Measurements from ENCODE around the gene B4GALNT2.
"Not testable (repeated sequence)": the region's sequence is repeated elsewhere in the genome, so short reads cannot be mapped to it uniquely, and the experiment has no call there.

Gene B4GALNT2

DNA sequence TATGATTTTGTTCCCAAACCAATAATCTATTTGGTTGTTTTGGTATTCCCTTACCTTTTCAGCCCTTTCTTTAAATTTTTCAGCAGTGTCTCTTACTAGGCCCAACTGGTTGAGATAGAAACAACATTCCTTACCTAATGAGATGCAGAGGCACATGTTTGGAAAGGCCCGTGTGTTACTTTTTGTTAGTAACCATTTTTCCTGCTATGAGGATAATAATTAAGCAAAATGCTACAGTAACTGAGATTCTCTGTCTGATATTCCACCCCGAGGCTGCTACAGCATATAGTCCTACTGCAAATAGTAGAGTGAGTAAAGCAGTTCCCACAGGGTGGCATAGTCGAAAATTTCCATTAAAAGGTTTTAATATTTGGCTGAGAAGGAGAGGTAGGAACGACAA is 10.0 kb upstream of the B4GALNT2 start:
- DNase-seq: no peak

DNA sequence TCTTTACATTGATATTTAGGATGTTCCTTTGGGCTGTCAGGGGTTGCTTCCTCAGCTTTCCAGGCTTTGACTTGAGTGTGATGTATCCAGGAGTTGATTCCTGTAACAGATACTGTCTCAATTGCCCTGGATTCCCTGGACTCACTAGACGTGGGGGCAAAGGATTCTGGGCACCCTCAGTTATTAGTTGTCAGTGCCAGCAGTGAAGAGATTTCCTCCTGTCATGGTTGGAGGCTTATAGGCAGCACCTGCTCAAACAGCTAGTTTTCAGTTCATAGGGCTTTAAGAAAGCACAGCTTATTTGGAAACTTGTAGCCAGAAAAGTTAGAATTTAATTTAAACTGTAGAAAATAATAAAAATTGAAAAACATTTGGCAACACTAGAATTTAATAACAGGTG is 9.5 kb upstream of the B4GALNT2 start:
- DNase-seq: no peak

DNA sequence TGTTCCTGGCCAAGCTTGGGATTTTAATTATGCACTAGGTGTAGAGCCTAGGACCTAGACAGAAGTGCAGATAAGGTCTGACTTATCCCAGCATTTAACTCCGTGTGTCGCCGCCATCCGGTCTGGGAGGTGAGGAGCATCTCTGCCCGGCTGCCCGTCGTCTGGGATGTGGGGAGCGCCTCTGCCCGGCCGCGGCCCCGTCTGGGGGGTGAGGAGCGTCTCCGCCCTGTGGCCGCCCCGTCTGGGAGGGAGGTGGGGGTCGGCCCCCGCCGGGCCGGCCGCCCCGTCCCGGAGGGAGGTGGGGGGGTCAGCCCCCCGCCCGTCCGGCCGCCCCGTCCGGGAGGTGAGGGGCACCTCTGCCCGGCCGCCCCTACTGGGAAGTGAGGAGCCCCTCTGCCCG is 7.1 kb upstream of the B4GALNT2 start:
- DNase-seq: no peak

DNA sequence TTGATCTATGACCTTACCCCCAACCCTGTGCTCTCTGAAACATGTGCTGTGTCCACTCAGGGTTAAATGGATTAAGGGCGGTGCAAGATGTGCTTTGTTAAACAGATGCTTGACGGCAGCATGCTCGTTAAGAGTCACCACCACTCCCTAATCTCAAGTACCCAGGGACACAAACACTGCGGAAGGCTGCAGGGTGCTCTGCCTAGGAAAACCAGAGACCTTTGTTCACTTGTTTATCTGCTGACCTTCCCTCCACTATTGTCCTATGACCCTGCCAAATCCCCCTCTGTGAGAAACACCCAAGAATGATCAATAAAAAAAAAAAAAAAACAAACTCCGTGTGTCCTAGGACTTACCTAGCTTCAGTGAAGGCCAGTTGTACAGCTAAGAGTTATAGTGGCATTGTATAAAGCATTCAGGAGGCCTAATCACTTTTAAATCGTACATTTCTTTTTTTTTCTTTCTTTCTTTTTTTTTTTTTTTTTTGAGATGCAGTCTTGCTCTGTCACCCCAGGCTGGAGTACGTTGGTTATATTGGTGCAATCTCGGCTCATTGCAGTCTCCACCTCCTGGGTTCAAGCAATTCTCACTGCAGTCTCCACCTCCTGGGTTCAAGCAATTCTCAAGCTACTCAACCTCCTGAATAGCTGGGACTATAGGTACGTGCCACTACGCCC is 6.2 kb upstream of the B4GALNT2 start:
- not testable (repeated sequence) for DNase-seq

DNA sequence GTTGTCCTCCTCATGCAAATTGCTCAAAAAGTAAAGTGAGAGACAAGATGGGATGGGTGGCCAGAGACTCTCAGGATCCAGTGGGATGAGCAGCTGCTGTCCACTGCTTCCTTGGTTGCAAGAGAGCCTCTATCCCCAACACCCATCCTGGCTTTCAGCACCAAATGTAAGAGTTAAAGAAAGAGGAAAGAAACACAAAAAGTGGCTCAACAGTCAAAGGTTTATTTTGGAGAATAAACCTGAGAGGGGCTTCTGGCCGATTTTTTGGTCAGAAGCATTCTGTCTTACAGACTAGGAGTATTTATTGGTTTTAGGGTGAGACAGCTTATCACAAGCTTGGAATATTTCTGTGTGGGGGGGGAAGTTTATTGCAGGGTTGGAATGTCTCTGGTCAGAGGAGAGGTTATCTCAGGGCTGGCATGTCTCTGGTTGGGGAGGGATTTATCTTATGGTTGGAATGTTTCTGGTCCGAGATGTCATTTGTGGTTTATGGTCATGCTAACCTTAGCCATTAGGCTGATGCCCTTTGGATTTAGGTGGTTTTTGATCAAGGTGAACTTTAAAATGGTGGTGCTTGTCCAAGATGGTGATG is 3.1 kb upstream of the B4GALNT2 start:
- not testable (repeated sequence) for DNase-seq

DNA sequence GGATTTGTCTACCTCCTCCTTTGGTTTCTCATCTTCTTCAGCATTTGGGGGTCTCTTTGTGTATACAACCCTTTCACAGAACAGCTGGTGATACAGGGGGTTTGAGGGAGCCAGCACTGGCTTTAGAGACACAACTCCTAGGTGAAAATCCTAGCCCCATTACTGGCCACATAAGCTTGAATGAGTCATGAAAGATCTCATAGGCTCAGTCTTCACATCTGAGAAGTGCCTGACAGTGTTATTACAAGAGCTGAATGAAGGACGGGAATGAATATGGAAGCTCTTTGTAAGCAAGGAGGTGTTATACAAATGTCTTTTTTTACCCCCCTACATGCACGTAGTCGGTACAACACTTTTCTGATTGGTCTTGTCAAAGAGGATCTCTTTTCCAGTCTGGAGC is 1.7 kb upstream of the B4GALNT2 start:
- no peak for DNase-seq

DNA sequence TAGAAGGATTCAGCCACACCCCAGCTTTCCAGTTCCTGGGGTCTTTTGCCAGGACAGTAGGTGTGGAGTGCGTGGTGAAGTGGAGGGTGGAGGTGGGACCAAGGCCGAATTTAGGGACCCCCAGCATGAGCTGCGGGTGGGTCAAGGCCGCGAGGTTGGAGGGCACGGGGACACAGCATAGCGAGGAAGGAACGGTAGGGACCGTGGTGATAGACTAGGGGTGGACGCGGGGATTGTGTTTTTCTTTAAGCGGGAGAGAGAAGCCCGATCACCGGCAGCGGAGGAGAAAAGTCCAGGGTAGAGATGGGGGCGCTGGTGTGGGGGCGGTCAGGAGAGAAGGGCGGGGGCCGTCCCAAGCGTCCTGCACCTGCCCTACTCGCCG is 261 bp upstream of the B4GALNT2 start:
- DNase-seq: no peak

DNA sequence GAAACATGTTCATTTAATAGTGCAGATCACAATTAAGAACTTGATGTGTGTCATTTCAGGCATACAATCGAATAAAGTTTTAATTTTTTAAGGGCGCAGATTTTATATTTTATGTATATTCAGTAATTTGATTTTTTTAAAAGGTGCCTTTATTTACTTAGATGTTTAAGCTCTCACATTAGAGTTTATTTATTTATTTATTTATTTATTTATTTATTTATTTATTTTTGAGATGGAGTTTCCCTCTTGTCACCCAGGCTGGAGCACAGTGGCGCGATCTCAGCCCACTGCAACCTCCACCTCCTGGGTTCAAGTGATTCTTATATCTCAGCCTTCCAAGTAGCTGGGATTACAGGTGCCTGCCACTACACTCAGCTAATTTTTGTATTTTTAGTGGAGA is 3.8 kb downstream of the B4GALNT2 start:
- DNase-seq: no peak

DNA sequence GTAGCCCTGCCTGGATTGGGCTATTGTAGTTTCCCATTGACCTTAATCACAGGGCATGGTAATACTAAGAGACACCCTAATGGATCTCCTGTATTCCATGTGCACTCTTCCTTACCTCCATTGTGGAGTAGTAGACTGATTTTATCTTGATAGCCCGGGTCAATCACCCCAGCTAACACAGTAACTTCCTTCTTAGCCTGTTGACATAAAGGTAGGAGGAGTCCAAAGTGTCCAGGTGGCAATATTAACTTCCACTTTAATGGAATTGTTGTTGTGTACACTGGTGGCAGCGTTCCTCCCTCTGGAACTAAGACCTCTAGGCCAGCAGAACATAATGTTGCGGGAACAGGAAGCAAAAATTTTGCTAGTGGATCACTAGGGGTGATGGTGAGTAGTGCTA is 13.1 kb downstream of the B4GALNT2 start:
- DNase-seq: not testable (repeated sequence)

DNA sequence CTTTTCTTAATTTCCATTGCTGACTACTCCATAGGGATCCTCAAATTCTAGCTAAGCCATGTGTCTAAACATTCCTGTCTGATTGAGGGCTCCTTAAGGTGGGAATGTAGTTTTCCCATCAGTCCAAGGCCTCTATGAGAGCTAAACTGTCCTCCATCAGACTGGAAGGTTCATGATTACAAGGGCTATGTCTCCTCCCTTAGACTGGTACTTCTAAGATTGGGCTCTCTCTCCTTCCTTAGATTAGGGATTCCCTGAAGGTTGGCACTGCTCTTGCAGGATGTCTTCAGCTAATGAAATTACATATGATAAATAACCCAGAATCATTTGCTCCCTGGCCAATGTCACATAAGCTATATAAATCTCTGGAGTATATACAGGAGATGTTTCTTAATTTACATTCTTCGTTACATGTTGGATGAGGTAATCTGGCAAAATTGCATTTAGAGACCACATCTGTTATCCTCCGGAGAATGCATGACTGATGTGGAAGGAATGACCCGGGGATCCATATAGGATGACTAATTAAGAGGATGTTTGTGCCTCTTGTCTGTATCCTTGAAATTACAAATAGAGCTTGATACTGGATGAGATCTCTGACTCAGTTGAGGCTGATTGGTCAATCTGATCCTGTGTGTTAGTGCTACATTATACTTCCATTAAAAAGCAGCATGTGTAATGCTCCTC is 14.2 kb downstream of the B4GALNT2 start:
- no peak for DNase-seq

DNA sequence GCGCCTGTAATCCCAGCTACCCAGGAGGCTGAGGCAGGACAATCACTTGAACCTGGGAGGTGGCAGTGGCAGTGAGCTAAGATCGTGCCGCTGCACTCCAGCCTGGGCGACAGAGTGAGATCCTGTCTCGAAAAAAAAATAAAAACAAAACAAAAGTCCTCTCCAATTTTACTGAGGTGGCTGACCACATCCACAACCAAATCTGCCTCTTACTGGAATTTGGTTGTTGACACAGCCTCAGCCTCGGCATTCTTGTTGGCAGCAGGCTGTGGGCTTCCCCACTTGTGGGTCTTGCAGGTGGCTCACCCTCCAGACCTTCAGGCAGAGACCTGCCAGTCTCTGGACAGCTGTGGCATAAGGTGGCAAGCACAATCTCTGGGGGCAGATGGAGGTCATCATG is 15.6 kb downstream of the B4GALNT2 start:
- DNase-seq: no peak

DNA sequence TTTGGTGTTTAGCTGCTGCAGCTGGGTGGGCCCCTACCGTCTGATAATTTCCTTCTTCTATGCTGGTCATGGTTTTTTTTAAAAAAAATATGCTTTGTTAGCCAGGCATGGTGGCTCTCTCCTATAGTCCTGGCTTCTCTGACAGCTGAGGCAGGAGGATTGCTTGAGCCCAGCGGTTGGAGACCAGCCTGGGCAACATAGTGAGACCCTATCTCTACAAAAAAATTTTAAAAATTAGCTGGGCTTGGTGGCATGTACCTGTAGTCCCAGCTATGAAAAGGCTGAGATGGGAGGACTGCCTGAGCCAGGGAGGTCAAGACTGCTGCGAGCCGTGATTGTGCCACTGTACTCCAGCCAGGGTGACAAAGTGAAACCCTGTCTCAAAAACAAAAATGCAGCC is 19.4 kb downstream of the B4GALNT2 start:
- DNase-seq: no peak

DNA sequence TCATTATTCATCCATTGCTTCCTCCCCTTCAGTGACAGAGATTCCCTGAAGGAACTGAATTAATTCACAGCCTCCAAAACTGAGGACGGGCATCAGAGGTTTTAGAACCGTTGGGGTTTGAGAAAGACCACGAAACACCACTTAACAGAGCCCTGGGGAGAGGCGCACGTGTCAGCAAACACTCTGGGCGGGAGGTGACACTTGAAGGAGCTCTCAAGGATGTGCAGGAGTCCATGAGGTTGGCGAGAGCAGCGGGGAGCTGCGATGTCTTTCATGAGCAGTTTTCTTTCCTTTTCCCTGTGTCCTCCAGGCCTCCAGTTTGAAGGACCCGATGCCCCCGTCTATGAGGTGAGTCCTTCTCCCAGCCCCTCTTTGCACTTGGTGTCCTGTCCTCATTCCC is 23.7 kb downstream of the B4GALNT2 start:
- no peak for DNase-seq

DNA sequence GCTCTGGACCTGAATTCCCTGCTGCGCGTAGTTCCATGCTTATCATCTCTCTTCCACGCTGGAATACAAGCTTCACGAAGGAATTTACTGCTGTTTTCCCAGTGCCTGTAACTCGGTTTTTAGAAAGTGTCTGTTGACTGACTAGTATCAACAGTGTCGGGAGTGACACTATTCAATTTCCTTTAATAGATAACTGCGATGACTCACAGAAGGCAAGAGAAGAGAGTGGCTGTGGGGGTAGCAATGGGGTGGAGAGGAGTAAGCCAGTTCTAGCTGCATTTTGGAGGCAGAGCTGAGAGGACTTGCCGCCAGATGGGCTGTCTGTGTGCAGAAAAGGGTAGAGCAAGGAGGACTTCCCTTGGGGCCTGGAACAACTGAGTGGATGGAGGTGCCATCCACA is 25.2 kb downstream of the B4GALNT2 start:
- no peak for DNase-seq

DNA sequence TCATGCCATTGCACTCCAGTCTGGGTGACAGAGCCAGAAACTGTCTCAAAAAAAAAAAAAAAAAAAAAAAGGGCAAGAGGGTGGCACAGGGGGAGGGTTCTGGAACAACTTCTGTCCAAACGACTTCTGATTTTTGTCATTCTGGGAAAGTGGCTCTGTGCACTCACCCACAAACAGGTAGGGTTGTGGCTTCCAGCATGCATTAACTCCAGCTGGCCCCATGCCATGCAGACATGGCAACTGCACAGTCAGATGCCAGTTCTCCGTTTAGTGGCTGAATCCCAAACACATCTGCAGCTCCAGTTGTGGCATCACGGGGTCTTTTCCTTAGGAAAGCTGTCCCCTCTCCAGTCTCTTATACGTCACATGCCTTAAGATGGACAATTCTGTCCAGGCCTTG is 30.3 kb downstream of the B4GALNT2 start:
- no peak for DNase-seq

DNA sequence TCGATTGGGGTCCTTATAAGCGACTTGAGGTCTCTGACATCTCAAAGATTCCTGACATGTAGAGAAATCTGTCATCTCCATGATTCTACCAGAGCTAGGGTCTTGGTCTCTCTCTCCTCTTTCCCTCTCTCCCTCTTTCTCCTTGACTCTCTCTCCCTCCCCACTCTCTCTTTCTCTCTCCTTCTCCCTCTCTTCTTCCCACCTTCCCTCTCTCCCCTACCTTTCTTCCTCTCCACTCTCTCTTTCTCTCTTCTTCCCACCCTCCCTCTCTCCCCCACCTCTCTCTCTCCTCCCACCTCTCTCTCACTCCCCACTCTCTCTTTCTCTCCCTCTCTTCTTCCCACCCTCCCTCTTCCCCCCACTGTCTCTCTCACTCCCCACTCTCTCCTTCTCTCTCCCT is 32.6 kb downstream of the B4GALNT2 start:
- DNase-seq: no peak

DNA sequence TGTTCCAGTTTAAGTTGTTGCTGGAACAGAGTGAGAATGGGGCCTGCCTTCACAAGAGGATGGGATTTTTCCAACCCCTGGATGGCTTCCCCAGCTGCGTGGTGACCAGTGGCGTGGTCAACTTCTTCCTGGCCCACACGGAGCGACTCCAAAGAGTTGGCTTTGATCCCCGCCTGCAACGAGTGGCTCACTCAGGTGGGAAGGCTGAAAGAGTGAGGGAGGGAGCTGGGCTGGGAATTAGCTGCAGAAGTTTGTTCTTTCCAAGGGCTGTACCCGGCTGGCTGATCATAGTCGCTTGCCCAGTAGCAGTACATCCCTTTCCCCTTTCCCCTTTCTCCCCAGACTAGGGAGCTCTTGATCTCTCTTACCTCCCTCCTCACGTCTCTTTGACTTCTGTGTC is 36.1 kb downstream of the B4GALNT2 start:
- DNase-seq: no peak

DNA sequence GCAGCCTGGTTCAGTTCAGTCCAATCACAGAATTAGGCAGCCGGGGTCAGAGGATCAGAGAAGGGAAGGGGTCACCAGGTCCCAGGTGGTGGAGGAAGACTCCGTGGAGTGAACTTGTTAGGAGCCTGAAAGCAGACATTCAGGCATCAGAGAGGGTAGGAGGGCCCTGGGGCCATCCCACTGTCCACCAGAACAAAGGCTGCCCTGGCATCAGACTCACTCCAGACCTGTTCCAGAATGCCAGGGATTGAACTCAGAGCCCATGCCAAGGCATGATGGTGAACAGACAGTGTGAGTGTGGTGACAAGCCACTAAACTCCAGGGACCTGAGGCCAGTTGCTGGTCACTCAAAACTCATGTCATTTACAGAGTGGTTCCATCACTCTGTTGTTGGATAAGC is 37.6 kb downstream of the B4GALNT2 start:
- no peak for DNase-seq

DNA sequence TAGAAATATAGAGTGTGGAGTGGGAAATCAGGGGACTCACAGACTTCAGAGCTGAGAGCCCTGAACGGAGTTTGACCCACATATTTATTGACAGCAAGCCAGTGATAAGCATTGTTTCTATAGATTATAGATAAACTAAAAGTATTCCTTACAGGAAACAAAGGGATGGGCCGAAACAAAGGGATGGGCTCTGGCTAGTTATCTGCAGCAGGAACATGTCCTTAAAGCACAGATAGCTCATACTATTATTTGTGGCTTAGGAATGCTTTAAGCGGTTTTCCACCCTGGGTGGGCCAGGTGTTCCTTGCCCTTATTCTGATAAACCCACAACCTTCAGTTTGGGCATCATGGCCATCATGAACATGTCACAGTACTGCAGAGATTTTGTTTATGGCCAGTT is 38.1 kb downstream of the B4GALNT2 start:
- not testable (repeated sequence) for DNase-seq

DNA sequence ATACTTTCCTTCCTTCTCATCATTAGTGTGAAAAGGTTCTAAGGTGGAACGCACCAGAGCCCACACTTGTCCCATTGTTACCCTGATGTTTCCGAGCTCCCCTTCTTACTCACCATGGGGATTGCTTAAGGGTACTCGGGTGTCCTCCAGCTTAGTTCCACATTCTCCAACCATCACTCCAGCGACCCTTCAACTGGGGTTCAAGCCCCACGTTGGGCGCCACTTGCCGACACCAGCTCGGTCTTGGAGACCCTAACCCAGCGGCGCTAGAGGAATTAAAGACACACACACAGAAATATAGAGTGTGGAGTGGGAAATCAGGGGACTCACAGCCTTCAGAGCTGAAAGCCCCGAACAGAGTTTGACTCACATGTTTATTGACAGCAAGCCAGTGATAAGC is 43.4 kb downstream of the B4GALNT2 start:
- not testable (repeated sequence) for DNase-seq

DNA sequence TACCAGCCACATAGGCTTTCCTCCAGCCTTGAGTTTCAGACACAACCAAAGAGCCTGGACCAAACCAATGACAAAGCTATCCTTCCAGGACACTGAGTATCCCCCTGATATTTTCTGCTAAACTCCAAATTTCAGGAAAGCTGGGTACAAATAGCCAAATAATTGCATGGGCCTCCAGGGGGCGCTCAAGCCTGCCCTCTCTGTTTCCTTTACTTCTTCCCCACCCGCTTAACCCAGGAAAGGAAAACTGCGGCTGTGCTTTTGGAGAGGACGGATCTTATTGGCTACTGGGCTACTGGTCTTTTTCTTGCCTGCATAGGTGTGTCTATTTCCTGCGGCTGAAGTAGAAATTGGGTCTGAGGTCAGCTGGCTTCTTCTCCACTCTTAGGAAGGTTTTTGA is 47.7 kb downstream of the B4GALNT2 start:
- DNase-seq: peak; percentile 5 to 14

DNA sequence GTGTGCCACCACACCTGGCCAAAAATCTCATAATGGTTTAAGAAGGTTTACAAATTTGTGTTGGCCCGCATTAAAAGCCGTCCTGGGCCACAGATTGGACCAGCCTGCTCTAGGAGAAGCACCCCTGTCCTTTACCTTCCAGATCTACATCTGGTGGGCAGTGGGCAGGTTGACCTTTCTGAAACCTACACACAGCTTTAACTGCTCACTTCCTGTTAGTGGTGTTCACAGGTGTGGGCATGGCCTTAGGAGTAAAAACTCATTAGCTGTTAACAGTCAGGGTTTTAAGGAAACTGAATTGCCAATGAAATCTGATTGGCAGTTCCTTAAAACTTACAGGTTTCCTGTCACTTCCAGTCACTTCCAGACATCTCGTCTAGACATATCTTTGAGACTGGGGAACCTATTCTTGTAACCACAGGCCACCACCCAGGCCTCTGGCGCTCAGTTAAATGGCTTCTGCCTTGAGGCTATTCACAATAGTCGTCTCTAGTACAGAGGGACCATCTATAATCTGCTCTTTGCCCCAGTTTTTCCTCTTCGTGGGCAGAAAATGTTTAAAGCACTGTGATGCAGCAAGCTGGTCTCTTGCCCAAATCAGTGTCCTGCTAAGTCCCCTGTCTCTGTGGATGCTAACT is 48.5 kb downstream of the B4GALNT2 start:
- DNase-seq: no peak

DNA sequence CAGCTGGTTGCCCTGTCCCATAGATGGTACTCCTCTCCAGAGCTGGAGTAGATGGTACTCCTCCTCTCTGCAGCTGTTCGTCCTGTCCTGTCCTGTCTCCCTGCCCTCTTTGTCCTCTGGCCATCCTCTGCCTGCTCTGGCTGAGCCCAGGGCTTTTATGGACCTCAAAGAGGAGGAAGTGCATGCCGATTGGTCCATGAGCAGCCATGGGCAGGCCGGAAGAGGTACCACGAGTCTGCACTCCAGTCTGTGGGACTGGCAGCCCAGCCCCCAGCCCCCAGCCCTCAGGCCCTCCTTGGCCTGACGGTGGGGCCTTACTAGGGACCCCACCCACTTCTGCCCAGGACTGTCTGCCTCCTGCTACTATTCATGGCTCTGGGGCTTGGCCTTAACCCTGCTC is 50.8 kb downstream of the B4GALNT2 start:
- no peak for DNase-seq

DNA sequence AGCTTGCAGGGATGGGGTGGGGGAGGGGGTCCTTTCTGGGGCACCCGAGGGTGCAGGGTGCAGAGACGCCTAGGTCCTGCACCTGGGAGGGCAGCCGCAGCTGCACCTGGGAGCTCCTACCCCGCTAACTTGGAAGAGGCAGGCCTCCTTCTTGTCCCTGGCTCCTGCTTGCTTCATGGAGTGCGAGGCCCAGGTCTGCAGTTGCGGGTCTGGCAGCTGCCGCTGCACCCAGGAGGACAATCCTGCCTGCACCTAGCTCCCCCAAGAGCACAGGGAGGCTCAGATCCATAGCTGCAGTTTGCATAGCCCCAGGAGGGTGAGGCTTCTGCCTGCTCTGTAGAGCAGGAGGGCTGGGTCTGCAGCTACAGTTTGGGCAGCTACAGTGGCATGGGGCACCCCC is 51.2 kb downstream of the B4GALNT2 start:
- no peak for DNase-seq
